ENCODE measurements around the gene CREBRF.
"Not testable (repeated sequence)": the region's sequence is repeated elsewhere in the genome, so short reads cannot be mapped to it uniquely, and the experiment has no call there.

The CREBRF gene

DNA sequence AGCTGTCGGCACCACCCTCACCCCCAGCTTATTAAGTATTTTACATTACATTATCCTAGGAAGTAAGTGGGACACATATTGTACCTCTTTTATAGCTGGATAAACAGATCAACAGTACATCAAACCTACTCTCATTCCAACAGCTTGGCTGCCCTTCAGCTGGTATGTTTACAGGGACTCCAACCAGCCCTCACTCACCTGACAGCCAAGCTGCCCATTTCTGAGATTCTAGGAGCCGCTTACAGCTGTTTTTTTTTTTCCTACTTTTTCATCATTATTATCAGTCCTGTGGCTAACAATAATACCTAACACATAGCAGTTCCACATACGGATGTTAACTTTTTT is 13.4 kb upstream of the CREBRF start:
- TF ChIP-seq ARNT (IDR thresholded peaks at IDR 0.05): no peak
- CTCF ChIA-PET: no interaction called here
- POLR2A ChIA-PET: interaction anchor here (0.9 to 1.8 kb wide), 2 partner anchors 15 to 59 kb away, joined by 3 to 7 read pairs; partner anchors contain the start of gene ATP6V0E1
- no peak for DNase-seq (ENCODE audit: extremely low spot score)

DNA sequence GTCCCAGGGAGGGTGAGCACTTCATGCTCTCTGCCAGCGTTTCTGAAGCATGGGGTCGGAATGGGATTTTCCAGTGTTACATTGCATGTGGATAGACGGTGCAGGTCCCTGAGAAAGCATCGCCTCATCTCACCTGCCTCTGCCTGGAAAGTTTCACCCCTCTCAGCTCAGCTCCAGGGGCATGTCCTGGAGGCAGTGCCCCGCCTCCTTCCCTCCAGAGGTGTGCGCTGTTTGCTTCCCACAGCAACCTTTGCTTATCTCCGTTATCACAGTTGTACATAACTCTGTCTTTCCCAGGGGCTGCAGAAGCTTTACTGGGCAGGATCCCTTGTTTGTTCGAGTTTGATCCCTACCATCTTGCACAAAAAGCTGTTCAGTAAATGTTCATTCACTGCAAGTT is 10.7 kb upstream of the CREBRF start:
- DNase-seq (ENCODE audit: extremely low spot score): no peak
- POLR2A ChIA-PET: interaction anchor here (0.6 to 1.3 kb wide), 2 partner anchors 62 to 276 kb away, joined by 3 read pairs; partner anchors contain the start of gene ATP6V0E1
- TF ChIP-seq PKNOX1 (IDR thresholded peaks at IDR 0.05): no peak
- TF ChIP-seq FOXK2 (IDR thresholded peaks at IDR 0.05): no peak
- no peak for TF ChIP-seq TARDBP (IDR thresholded peaks at IDR 0.05)
- TF ChIP-seq NFRKB (IDR thresholded peaks at IDR 0.05): no peak
- TF ChIP-seq ELF4 (IDR thresholded peaks at IDR 0.05): no peak
- no peak for TF ChIP-seq CTBP1 (IDR thresholded peaks at IDR 0.05; ENCODE audit: borderline replicate concordance)
- TF ChIP-seq ARNT (IDR thresholded peaks at IDR 0.05): no peak
- TF ChIP-seq BHLHE40 (IDR thresholded peaks at IDR 0.05; ENCODE audit: borderline replicate concordance): no peak
- no peak for TF ChIP-seq HDGF (IDR thresholded peaks at IDR 0.05; ENCODE audit: borderline replicate concordance)
- no peak for TF ChIP-seq FOXM1 (IDR thresholded peaks at IDR 0.05; ENCODE audit: borderline replicate concordance)
- no peak for TF ChIP-seq ZNF384 (IDR thresholded peaks at IDR 0.05)
- no peak for TF ChIP-seq SP1 (IDR thresholded peaks at IDR 0.05)
- no peak for TF ChIP-seq L3MBTL2 (conservative IDR thresholded peaks at IDR 0.05)
- no peak for TF ChIP-seq LEF1 (IDR thresholded peaks at IDR 0.05; ENCODE audit: borderline replicate concordance)
- CTCF ChIA-PET: no interaction called here

GRCh38 chr5:173047096-173047837 is 8.9 kb upstream of the CREBRF start:
- POLR2A ChIA-PET; CTCF ChIA-PET; DNase-seq (ENCODE audit: extremely low spot score): not testable (repeated sequence)

DNA sequence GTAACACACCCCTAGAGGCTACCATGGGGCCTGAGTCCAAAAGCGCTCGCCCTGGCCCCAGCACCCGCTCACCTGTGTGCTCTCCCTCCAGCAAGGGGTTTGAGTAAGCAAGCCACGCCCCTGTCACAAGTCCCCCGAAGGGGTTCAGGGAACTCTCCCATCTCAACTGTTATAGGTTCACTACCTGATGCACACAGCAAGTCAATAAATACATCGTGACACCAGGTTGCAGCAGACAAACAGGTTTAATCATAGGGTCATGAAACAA is 8.4 kb upstream of the CREBRF start:
- no peak for TF ChIP-seq FOXM1 (IDR thresholded peaks at IDR 0.05; ENCODE audit: borderline replicate concordance)
- TF ChIP-seq BHLHE40 (IDR thresholded peaks at IDR 0.05; ENCODE audit: borderline replicate concordance): no peak
- no peak for TF ChIP-seq ARNT (IDR thresholded peaks at IDR 0.05)
- TF ChIP-seq SP1 (IDR thresholded peaks at IDR 0.05): no peak
- TF ChIP-seq ELF4 (IDR thresholded peaks at IDR 0.05): no peak
- no peak for TF ChIP-seq FOXA1 (IDR thresholded peaks at IDR 0.05)
- no peak for TF ChIP-seq L3MBTL2 (conservative IDR thresholded peaks at IDR 0.05)
- TF ChIP-seq FOXK2 (IDR thresholded peaks at IDR 0.05): no peak
- TF ChIP-seq NFRKB (IDR thresholded peaks at IDR 0.05): no peak
- no peak for TF ChIP-seq LEF1 (IDR thresholded peaks at IDR 0.05; ENCODE audit: borderline replicate concordance)
- no peak for TF ChIP-seq PKNOX1 (IDR thresholded peaks at IDR 0.05)
- no peak for TF ChIP-seq SUZ12 (IDR thresholded peaks at IDR 0.05)
- no peak for TF ChIP-seq HDGF (IDR thresholded peaks at IDR 0.05; ENCODE audit: borderline replicate concordance)
- TF ChIP-seq ZNF384 (IDR thresholded peaks at IDR 0.05): no peak
- TF ChIP-seq TARDBP (IDR thresholded peaks at IDR 0.05): no peak
- TF ChIP-seq CTBP1 (IDR thresholded peaks at IDR 0.05; ENCODE audit: borderline replicate concordance): no peak
- DNase-seq (ENCODE audit: extremely low spot score): no peak
- POLR2A ChIA-PET: no interaction called here
- CTCF ChIA-PET: no interaction called here

- ChIA-PET CTCF (no interaction called here), POLR2A (no interaction called here)
- DNase-seq (ENCODE audit: extremely low spot score): no peak
- TF ChIP-seq SP1 (IDR thresholded peaks at IDR 0.05) (no peak), BHLHE40 (IDR thresholded peaks at IDR 0.05; ENCODE audit: borderline replicate concordance) (no peak), FOXA1 (IDR thresholded peaks at IDR 0.05) (no peak), FOXM1 (IDR thresholded peaks at IDR 0.05; ENCODE audit: borderline replicate concordance) (no peak), CTBP1 (IDR thresholded peaks at IDR 0.05; ENCODE audit: borderline replicate concordance) (no peak)
These were observed 5.4 kb upstream of the CREBRF start for GRCh38 chr5:173050791-173051190.

DNA sequence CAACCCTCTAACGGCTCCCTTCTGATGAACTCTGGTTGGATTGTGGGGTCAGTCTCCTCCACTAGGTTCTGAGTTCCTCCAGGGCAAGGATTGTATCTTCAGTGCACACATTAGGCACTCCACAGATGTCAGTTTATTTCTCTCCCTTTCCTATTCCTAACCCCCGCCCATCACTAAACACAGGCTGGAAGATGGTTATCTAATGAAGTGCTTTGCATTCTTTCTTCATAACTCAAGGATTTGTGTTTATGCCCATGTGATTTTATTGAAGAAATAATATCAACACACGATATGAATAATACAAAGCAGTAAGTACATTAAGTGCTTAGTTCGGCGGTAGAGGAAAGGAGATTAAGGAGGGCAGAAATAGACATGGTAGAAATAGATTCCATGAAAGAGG is 4.4 kb upstream of the CREBRF start:
- TF ChIP-seq FOXK2 (IDR thresholded peaks at IDR 0.05): no peak
- no peak for TF ChIP-seq FOXA1 (IDR thresholded peaks at IDR 0.05)
- TF ChIP-seq ELF4 (IDR thresholded peaks at IDR 0.05): no peak
- TF ChIP-seq ARNT (IDR thresholded peaks at IDR 0.05): no peak
- TF ChIP-seq HDGF (IDR thresholded peaks at IDR 0.05; ENCODE audit: borderline replicate concordance): no peak
- no peak for TF ChIP-seq LEF1 (IDR thresholded peaks at IDR 0.05; ENCODE audit: borderline replicate concordance)
- TF ChIP-seq L3MBTL2 (conservative IDR thresholded peaks at IDR 0.05): no peak
- TF ChIP-seq TARDBP (IDR thresholded peaks at IDR 0.05): no peak
- no peak for TF ChIP-seq PKNOX1 (IDR thresholded peaks at IDR 0.05)
- TF ChIP-seq BHLHE40 (IDR thresholded peaks at IDR 0.05; ENCODE audit: borderline replicate concordance): no peak
- TF ChIP-seq SP1 (IDR thresholded peaks at IDR 0.05): no peak
- no peak for TF ChIP-seq FOXM1 (IDR thresholded peaks at IDR 0.05; ENCODE audit: borderline replicate concordance)
- no peak for TF ChIP-seq NFRKB (IDR thresholded peaks at IDR 0.05)
- TF ChIP-seq CTBP1 (IDR thresholded peaks at IDR 0.05; ENCODE audit: borderline replicate concordance): no peak
- TF ChIP-seq ZNF384 (IDR thresholded peaks at IDR 0.05): no peak
- no peak for TF ChIP-seq SUZ12 (IDR thresholded peaks at IDR 0.05)
- ChIA-PET POLR2A (no interaction called here), CTCF (no interaction called here)
- no peak for DNase-seq (ENCODE audit: extremely low spot score)

GRCh38 chr5:173053041-173053440 is 3.1 kb upstream of the CREBRF start:
- no peak for TF ChIP-seq NFRKB (IDR thresholded peaks at IDR 0.05)
- TF ChIP-seq FOXA1 (IDR thresholded peaks at IDR 0.05): no peak
- no peak for TF ChIP-seq SP1 (IDR thresholded peaks at IDR 0.05)
- no peak for TF ChIP-seq BHLHE40 (IDR thresholded peaks at IDR 0.05; ENCODE audit: borderline replicate concordance)
- TF ChIP-seq FOXK2 (IDR thresholded peaks at IDR 0.05): no peak
- TF ChIP-seq ELF4 (IDR thresholded peaks at IDR 0.05): no peak
- no peak for TF ChIP-seq SUZ12 (IDR thresholded peaks at IDR 0.05)
- no peak for TF ChIP-seq L3MBTL2 (conservative IDR thresholded peaks at IDR 0.05)
- no peak for TF ChIP-seq LEF1 (IDR thresholded peaks at IDR 0.05; ENCODE audit: borderline replicate concordance)
- TF ChIP-seq ARNT (IDR thresholded peaks at IDR 0.05): no peak
- TF ChIP-seq TARDBP (IDR thresholded peaks at IDR 0.05): no peak
- TF ChIP-seq PKNOX1 (IDR thresholded peaks at IDR 0.05): no peak
- TF ChIP-seq HDGF (IDR thresholded peaks at IDR 0.05; ENCODE audit: borderline replicate concordance): no peak
- no peak for TF ChIP-seq ZNF384 (IDR thresholded peaks at IDR 0.05)
- TF ChIP-seq CTBP1 (IDR thresholded peaks at IDR 0.05; ENCODE audit: borderline replicate concordance): no peak
- TF ChIP-seq FOXM1 (IDR thresholded peaks at IDR 0.05; ENCODE audit: borderline replicate concordance): no peak
- ChIA-PET CTCF (no interaction called here), POLR2A (interaction anchor here (1.2 kb wide), 1 partner anchor 69 kb away, joined by 4 read pairs; the partner anchor contains the start of gene ATP6V0E1)
- DNase-seq (ENCODE audit: extremely low spot score): no peak

Measured in HEK293T (cell line).